HG02759 (cell line): ENCODE data around the gene CX3CL1.

Experiments used
- ATAC-seq: cut with Tn5 transposase; IDR thresholded peaks from one replicate; pipeline ENCODE4 v1.9.1; 2021; ENCODE audit warnings: mild to moderate bottlenecking, moderate library complexity; ENCODE audit not compliant: unreplicated experiment

The CX3CL1 gene

DNA sequence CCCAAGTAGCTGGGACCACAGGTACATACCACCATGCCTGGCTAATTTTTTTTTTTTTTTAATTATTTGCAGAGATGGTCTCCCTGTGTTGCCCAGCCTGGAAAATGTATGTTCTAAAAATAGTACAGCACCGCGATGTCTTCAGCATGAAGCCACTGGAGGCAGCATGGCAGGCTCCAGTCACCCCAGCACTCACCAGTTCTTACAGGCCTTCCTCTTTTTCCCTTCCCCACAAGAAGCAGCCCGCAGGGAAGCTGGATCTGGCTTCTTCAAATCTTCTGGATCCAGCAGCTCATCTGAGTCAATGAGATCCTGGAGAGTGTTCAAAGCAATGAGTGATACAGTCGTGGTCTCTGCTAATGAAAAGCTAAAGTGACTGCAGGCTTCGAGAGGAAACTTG, 58.7 kb downstream of the CX3CL1 start:
- no peak for ATAC-seq

DNA sequence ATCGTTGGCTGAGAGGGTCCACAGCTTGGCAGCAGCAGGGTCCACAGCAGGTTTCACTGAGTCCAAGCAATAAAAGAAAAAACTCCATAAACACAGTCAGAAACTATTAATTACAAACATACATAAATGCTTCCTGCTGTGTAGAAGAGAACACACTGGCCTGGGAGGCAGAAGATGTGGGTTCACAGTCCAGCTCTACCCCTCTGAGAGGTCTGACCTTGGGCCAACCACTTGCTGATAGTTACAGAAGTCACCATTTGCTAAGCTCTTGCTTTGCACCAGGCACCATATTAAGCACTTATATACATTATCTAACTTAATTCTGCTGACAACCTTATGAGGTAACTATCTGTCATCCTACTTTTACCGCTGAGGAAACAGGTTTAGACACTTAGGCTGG, 60.2 kb downstream of the CX3CL1 start:
- ATAC-seq: no peak

DNA sequence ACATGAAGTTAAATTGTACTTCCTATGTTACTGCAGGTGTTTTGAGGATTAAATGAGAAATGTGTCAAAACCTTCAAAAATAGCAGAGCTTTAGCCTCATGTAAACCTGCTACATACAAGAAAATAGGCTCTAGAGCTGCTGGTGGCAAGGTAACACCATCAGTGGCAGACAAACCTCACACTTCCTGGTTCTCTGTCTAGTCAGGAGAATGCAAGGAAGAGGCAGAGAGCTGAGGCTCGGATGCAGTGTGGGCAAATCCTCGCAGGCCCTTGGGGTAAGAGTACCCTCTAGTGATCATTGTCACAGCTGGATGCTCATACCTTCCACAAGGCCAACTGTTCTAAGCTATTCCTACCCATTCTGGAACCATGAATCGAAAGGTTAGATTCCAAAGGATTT, 60.7 kb downstream of the CX3CL1 start:
- no peak for ATAC-seq

DNA sequence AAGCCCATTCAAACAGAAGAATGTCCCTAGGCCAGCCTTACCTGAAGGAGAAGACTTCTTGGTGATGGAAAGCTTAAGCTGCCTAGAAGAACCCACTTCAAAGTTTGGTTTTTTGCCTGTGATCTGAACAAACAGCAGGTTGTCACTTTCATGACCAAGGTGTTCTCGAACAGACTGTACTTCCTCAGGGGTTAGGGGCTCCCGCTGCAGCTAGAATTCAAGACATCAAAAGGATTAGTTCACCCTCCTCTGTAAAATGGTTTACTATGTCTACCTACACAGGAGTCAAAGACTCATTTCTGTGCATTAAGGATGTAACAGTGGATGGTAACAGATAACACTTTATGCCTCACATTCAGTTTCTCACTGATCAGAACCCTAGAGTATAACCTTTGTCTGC, 61.7 kb downstream of the CX3CL1 start:
- ATAC-seq: no peak
